Tibial nerve (tissue), 4 donors: ENCODE results near the gene CDH26.

Experiments
- CTCF ChIP-seq, 5 experiments: fragments of 200-600 bp in 3 of 5; fragments of 450-650 bp in 2 of 5; sonication (generic) in 3 of 5; IDR thresholded peaks; one replicate each; pipeline ENCODE4 v1.5.1; 2016 to 2019; ENCODE audit warnings: antibody characterized with exemption in 5 of 5, mild to moderate bottlenecking in 3 of 5, moderate library complexity in 2 of 5
- EP300 ChIP-seq, 2 donors: sonication (generic); formaldehyde crosslinking; IDR thresholded peaks; one replicate each; pipeline ENCODE4 v1.6.1; 2017; ENCODE audit warnings: antibody characterized with exemption in 2 of 2, mild to moderate bottlenecking in 1 of 2

GRCh38 chr20:60009318-60009717 lies 51.1 kb downstream of the CDH26 start:
- TF ChIP-seq CTCF (IDR thresholded peaks at IDR 0.05) = no peak
- no peak for TF ChIP-seq EP300 (IDR thresholded peaks at IDR 0.05)
